Naive B cell (primary cell): ENCODE results near the gene TBC1D4. TPM values are rescaled to one million over a fixed set of nuclear protein-coding genes. Genes with fewer than 3 reads are reported as not detected.

ENCODE experiments used
- ATAC-seq, 2 donors: fragments of 150-1000 bp; cut with Tn5 transposase; 2 replicates each; pipeline ENCODE4 v1.10.0; 2021; ENCODE audit warnings: low read depth in 2 of 2, mild to moderate bottlenecking in 2 of 2, moderate library complexity in 2 of 2
- DNase-seq: peaks from one replicate; pipeline ENCODE4 v3.0.0; 2022
- H3K27ac Mint-ChIP-seq, 6 donors: one replicate each; pipeline ENCODE4 v1.8.0; 2020 to 2022; ENCODE audit warnings: mild to moderate bottlenecking in 6 of 6, mixed read lengths in 6 of 6, moderate library complexity in 5 of 6, inconsistent platforms in 2 of 6
- H3K27me3 Mint-ChIP-seq, 3 donors: one replicate each; pipeline ENCODE4 v1.8.0; 2021 to 2022; ENCODE audit warnings: mixed read lengths in 3 of 3, mild to moderate bottlenecking in 1 of 3
- H3K36me3 Mint-ChIP-seq, 2 donors: one replicate each; pipeline ENCODE4 v1.8.0; 2020 to 2022; ENCODE audit warnings: mixed read lengths in 2 of 2, inconsistent platforms in 1 of 2, mild to moderate bottlenecking in 1 of 2
- H3K4me1 Mint-ChIP-seq, 3 donors: one replicate each; pipeline ENCODE4 v1.8.0; 2020 to 2022; ENCODE audit warnings: mixed read lengths in 3 of 3, inconsistent platforms in 1 of 3, mild to moderate bottlenecking in 1 of 3, moderate library complexity in 1 of 3
- H3K4me3 Mint-ChIP-seq, 8 donors: one replicate each; pipeline ENCODE4 v1.8.0; 2020 to 2022; ENCODE audit warnings: mild to moderate bottlenecking in 8 of 8, mixed read lengths in 8 of 8, moderate library complexity in 8 of 8, inconsistent platforms in 2 of 8
- H3K9me3 Mint-ChIP-seq, 7 donors: one replicate each; pipeline ENCODE4 v1.8.0; 2020 to 2022; ENCODE audit warnings: mixed read lengths in 7 of 7, mild to moderate bottlenecking in 5 of 7, inconsistent platforms in 2 of 7, moderate library complexity in 1 of 7
- polyA plus RNA-seq, 6 donors: library from polyadenylated mRNA; unstranded; fragments of 300-500 nt; fragmentation: Illumina TruSeq; gene quantifications; one replicate each; pipeline ENCODE4 v1.2.3, GENCODE V29; 2021; ENCODE audit warnings: low read depth in 6 of 6

TBC1D4 gene, protein sequence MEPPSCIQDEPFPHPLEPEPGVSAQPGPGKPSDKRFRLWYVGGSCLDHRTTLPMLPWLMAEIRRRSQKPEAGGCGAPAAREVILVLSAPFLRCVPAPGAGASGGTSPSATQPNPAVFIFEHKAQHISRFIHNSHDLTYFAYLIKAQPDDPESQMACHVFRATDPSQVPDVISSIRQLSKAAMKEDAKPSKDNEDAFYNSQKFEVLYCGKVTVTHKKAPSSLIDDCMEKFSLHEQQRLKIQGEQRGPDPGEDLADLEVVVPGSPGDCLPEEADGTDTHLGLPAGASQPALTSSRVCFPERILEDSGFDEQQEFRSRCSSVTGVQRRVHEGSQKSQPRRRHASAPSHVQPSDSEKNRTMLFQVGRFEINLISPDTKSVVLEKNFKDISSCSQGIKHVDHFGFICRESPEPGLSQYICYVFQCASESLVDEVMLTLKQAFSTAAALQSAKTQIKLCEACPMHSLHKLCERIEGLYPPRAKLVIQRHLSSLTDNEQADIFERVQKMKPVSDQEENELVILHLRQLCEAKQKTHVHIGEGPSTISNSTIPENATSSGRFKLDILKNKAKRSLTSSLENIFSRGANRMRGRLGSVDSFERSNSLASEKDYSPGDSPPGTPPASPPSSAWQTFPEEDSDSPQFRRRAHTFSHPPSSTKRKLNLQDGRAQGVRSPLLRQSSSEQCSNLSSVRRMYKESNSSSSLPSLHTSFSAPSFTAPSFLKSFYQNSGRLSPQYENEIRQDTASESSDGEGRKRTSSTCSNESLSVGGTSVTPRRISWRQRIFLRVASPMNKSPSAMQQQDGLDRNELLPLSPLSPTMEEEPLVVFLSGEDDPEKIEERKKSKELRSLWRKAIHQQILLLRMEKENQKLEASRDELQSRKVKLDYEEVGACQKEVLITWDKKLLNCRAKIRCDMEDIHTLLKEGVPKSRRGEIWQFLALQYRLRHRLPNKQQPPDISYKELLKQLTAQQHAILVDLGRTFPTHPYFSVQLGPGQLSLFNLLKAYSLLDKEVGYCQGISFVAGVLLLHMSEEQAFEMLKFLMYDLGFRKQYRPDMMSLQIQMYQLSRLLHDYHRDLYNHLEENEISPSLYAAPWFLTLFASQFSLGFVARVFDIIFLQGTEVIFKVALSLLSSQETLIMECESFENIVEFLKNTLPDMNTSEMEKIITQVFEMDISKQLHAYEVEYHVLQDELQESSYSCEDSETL (N-terminal part only)
- 1 to 10 TPM in 1 of 6 donors, under 1 TPM in 5; 0.10 to 1.4 (median 0.30) TPM for polyA plus RNA-seq

DNA sequence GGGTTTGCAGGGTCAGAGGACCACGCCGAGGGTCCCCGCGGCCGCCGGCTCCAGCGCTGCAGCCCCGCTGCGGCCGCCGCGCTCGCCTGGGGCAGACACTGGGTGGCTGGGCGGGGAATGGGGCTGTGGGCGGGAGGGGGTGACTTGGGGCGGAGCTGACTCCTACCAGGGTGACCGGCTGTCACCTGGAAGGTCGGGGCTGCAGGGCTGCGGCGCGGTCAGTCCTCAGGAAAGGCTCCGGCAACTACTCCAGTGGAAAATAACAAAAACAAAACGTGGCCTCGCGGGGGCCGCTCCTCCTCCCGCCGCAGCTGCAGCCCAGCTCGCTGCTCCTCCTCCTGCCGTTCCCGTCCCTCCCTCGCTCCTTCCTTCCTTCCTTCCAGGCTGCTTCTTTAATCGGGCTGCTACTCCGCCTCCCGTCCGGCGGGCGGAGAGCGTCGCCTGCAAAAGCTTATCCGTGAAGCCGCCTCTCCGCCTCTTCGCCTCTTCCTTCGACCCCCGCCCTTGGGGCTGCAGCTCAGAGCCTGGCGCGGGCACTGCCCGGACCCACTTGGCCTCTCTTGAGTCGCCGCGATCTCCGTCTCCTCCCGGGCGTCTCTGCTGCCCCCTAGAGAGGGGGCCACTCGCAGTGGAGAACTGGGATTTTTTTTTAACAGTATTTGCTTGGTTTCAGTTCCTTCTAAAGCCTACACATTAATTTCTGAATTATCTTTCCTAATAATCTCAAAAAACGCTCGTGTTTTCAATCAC lies at the start of gene TBC1D4:
Gene TBC1D4, minus strand, starts transcription at position 100 of the 750 bp plus-strand sequence. CDS start 402 bp downstream, outside the sequence.
- Mint-ChIP-seq H3K4me3 (peak within 1 kb of the TSS; percentile 88 to 100 (median 100)), H3K27me3 (peaks cover 38 to 56% (median 42%) of the 10 kb centered on the region in 3 donors), H3K36me3 (peaks cover 0 to 8% of the 10 kb centered on the region in 2 donors), H3K9me3 (peaks cover 0 to 2% (median 0%) of the 10 kb centered on the region in 7 donors), H3K27ac (peak within 1 kb of the TSS in 4 of 6 donors; percentile 57 to 88 (median 74)), H3K4me1 (peaks cover 14 to 17% (median 15%) of the 10 kb centered on the region in 3 donors)
- DNase-seq (peak; percentile 64), ATAC-seq (peak; percentile 85)

DNA sequence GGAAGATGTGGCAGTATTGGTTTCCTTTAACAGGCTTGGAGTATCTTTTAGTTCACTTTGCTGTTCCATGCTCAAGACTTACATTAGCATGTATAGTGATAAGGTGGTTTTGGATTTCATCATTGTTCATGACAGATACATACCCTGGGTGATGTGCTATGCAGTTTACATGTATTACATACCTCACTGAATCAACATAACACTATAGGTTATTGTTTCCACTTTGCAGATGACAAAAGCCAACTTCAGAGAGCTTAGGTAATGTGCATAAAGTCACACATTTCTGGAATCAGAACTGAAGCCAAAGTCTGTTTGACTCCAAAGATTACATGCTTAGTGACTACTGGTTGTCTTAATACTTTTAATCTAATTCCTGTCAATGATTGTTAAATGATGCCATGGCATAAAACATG lies 48.6 kb upstream of the TBC1D4 start:
- Mint-ChIP-seq H3K4me3 (no peak overlapping the region), H3K27ac (peak overlapping the region in 1 of 6 donors; percentile 27), H3K27me3 (no peaks in the 10 kb centered on the region), H3K4me1 (peaks cover 32 to 43% (median 34%) of the 10 kb centered on the region in 3 donors), H3K9me3 (peaks cover 0 to 2% (median 0%) of the 10 kb centered on the region in 7 donors), H3K36me3 (peaks cover 15 to 20% of the 10 kb centered on the region in 2 donors)
- ATAC-seq (no peak), DNase-seq (no peak)

DNA sequence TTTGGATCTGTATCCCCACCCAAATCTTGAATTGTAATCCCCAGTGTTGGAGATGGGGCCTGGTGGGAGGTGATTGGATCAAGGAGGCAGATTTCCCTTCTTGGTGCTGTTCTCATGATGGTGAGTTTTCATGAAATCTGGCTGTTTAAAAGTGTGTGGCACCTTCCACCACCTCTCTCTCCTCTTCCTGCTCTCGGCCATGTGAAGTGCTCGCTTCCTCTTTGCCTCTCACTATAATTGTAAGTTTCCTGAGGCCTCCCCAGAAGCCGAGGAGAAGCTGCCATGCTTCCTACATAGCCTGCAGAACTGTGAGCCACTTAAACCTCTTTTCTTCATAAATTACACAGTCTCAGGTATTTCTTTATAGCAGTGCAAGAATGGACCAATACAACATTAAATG lies 40.0 kb upstream of the TBC1D4 start:
- Mint-ChIP-seq H3K27me3 (no peaks in the 10 kb centered on the region), H3K27ac (peak overlapping the region in 1 of 6 donors; percentile 2), H3K36me3 (peaks cover 7 to 9% of the 10 kb centered on the region in 2 donors), H3K4me3 (peak overlapping the region in 1 of 8 donors; percentile 37), H3K9me3 (peaks cover 2 to 13% (median 8%) of the 10 kb centered on the region in 7 donors), H3K4me1 (peaks cover 0 to 9% (median 5%) of the 10 kb centered on the region in 3 donors)
- ATAC-seq, result no peak
- DNase-seq, result no peak

GRCh38 chr13:75518439-75519088 lies 36.6 kb upstream of the TBC1D4 start:
- no peak for ATAC-seq
- Mint-ChIP-seq H3K36me3 (peaks cover 0 to 9% of the 10 kb centered on the region in 2 donors), H3K4me3 (no peak overlapping the region), H3K4me1 (peaks cover 8 to 10% (median 10%) of the 10 kb centered on the region in 3 donors), H3K9me3 (peaks cover 2 to 13% (median 8%) of the 10 kb centered on the region in 7 donors), H3K27ac (no peak overlapping the region), H3K27me3 (no peaks in the 10 kb centered on the region)
- DNase-seq, result no peak

- no peak overlapping the region for H3K4me3 Mint-ChIP-seq
- no peak overlapping the region for H3K27ac Mint-ChIP-seq
- H3K9me3 Mint-ChIP-seq, result peaks cover 0 to 4% (median 0%) of the 10 kb centered on the region in 7 donors
- H3K4me1 Mint-ChIP-seq, result peaks cover 18 to 27% (median 18%) of the 10 kb centered on the region in 3 donors
- DNase-seq, result no peak
- no peaks in the 10 kb centered on the region for H3K36me3 Mint-ChIP-seq
- ATAC-seq, result no peak
- H3K27me3 Mint-ChIP-seq, result no peaks in the 10 kb centered on the region
Measured at GRCh38 chr13:75514080-75514995, 32.4 kb upstream of the TBC1D4 start.

- DNase-seq (no peak), ATAC-seq (peak in 1 of 2 donors; percentile 41)
- no peaks in the 10 kb centered on the region for H3K27me3 Mint-ChIP-seq
- peaks cover 0 to 4% (median 0%) of the 10 kb centered on the region in 7 donors for H3K9me3 Mint-ChIP-seq
- no peaks in the 10 kb centered on the region for H3K36me3 Mint-ChIP-seq
- H3K4me3 Mint-ChIP-seq, result peak overlapping the region in 4 of 8 donors; percentile 2 to 71 (median 34)
- H3K4me1 Mint-ChIP-seq, result peaks cover 18 to 27% (median 18%) of the 10 kb centered on the region in 3 donors
- peak overlapping the region in 1 of 6 donors; percentile 8 for H3K27ac Mint-ChIP-seq
Measured at GRCh38 chr13:75513271-75513670, 31.3 kb upstream of the TBC1D4 start.

GRCh38 chr13:75512253-75512652 lies 30.3 kb upstream of the TBC1D4 start:
- peak overlapping the region in 6 of 8 donors; percentile 2 to 61 (median 32) for H3K4me3 Mint-ChIP-seq
- no peaks in the 10 kb centered on the region for H3K36me3 Mint-ChIP-seq
- peaks cover 0 to 4% (median 0%) of the 10 kb centered on the region in 7 donors for H3K9me3 Mint-ChIP-seq
- DNase-seq, result peak; percentile 9
- peaks cover 18 to 27% (median 18%) of the 10 kb centered on the region in 3 donors for H3K4me1 Mint-ChIP-seq
- H3K27me3 Mint-ChIP-seq, result no peaks in the 10 kb centered on the region
- H3K27ac Mint-ChIP-seq, result peak overlapping the region in 4 of 6 donors; percentile 49 to 85 (median 64)
- ATAC-seq, result peak; percentile 46 to 70

GRCh38 chr13:75511051-75511625 lies 29.2 kb upstream of the TBC1D4 start:
- Mint-ChIP-seq H3K4me1 (peaks cover 18 to 27% (median 18%) of the 10 kb centered on the region in 3 donors), H3K36me3 (no peaks in the 10 kb centered on the region), H3K4me3 (no peak overlapping the region), H3K27ac (no peak overlapping the region), H3K9me3 (peaks cover 0 to 4% (median 0%) of the 10 kb centered on the region in 7 donors), H3K27me3 (no peaks in the 10 kb centered on the region)
- no peak for DNase-seq
- no peak for ATAC-seq

- Mint-ChIP-seq H3K27me3 (no peaks in the 10 kb centered on the region), H3K27ac (no peak overlapping the region), H3K36me3 (no peaks in the 10 kb centered on the region), H3K9me3 (peaks cover 0 to 2% (median 0%) of the 10 kb centered on the region in 7 donors), H3K4me3 (no peak overlapping the region), H3K4me1 (peaks cover 8 to 15% (median 12%) of the 10 kb centered on the region in 3 donors)
- ATAC-seq, result no peak
- no peak for DNase-seq
Measured at GRCh38 chr13:75508002-75508548, 26.1 kb upstream of the TBC1D4 start.
